ENCODE results near the gene SYPL2. TPM values are rescaled to one million over a fixed set of nuclear protein-coding genes. Genes with fewer than 3 reads are reported as not detected.
A peak's percentile ranks its signal among the peaks of the same experiment; 100 is the strongest.

The SYPL2 gene
- total RNA-seq, 4 donors from 2014 or later, result 0.48 to 5.9 (median 2.3) TPM

DNA sequence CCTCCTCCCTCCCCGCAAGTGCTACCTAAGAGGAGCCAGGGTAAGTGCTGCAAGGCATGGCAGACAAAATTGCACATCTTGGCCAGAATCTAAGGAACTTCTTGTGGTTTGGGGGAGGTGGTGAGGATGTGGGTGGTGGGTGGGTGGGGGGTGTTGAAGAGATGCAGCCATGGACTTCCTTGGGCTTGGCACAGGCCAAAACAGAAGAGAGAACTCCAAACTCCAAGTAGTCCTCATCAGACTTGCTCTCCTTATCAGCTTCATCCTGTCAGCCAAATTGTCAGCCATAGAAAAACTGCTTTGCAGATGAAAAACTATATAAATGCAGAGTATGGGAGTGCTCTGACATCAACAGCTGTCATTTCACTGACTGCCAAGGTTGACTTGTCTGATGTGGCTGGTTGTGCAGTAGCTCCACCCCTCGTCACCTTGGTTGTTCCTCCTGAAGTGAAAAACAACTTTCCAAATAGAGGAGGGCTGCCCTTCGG lies 36.1 kb downstream of the SYPL2 start:
- intact Hi-C loops (cut with DNase I; ENCODE audit: low total_unique reads), result no loop called here

DNA sequence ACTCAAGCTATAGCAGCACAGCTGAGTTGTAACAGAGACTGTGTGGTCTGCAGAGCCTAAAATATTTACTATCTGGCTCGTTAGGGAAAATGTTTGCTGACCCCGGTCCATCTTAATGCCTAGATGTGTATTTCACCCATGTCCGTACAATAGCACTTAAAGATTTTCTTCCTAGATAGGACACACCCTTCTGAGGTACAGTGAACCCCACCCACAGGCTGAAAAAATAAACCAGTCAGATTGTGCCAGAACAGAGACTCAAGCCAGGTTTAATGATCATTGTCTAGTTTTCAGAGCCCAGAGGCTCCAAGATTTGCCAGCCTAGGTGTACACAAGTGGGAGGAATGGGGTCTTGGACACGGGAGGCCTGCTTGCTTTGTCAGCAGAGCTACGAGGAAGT lies 37.6 kb downstream of the SYPL2 start:
- no peaks in the 10 kb centered on the region for H3K36me3 ChIP-seq
- DNase-seq, result no peak
- intact Hi-C loops (cut with DNase I; ENCODE audit: low total_unique reads), result no loop called here
- no peaks in the 10 kb centered on the region for H3K4me1 ChIP-seq
- no peaks in the 10 kb centered on the region for H3K9me3 ChIP-seq
- no peaks in the 10 kb centered on the region for H3K27me3 ChIP-seq
- H3K4me3 ChIP-seq, result no peak overlapping the region
- TF ChIP-seq, protein P1, sequence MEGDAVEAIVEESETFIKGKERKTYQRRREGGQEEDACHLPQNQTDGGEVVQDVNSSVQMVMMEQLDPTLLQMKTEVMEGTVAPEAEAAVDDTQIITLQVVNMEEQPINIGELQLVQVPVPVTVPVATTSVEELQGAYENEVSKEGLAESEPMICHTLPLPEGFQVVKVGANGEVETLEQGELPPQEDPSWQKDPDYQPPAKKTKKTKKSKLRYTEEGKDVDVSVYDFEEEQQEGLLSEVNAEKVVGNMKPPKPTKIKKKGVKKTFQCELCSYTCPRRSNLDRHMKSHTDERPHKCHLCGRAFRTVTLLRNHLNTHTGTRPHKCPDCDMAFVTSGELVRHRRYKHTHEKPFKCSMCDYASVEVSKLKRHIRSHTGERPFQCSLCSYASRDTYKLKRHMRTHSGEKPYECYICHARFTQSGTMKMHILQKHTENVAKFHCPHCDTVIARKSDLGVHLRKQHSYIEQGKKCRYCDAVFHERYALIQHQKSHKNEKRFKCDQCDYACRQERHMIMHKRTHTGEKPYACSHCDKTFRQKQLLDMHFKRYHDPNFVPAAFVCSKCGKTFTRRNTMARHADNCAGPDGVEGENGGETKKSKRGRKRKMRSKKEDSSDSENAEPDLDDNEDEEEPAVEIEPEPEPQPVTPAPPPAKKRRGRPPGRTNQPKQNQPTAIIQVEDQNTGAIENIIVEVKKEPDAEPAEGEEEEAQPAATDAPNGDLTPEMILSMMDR (IDR thresholded peaks at IDR 0.05), result no peak
- TF ChIP-seq POLR2A (IDR thresholded peaks at IDR 0.05), result no peak
- no peak overlapping the region for H3K27ac ChIP-seq

More for the DNA sequence above, 36.1 kb downstream of the SYPL2 start:
- H3K27ac ChIP-seq, result no peak overlapping the region
- no peaks in the 10 kb centered on the region for H3K27me3 ChIP-seq
- TF ChIP-seq, protein P1 (IDR thresholded peaks at IDR 0.05), result no peak
- no peak for TF ChIP-seq POLR2A (IDR thresholded peaks at IDR 0.05)
- no peaks in the 10 kb centered on the region for H3K9me3 ChIP-seq
- H3K4me1 ChIP-seq, result peaks cover 0 to 5% of the 10 kb centered on the region in 2 donors
- DNase-seq, result no peak
- H3K4me3 ChIP-seq, result no peak overlapping the region
- H3K36me3 ChIP-seq, result no peaks in the 10 kb centered on the region

DNA sequence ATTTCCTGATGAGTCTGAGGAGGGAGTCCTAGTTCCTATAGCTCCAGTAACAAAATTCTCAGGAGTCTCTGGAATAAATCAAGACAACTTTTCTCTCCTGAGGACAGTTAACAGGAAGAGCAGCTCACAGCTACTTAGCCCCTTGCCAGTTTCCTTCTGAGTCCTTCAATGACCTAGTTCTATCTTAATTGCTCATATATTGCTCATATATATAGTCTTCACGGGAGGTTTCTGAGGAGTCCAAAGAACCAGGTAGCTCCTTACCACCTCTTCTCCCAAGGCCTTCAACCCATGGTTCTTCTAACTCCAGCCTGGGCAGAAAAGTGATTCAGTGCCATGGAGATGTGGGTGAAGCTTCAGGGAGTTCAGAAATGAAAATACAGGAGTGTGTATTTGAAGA lies 38.6 kb downstream of the SYPL2 start:
- TF ChIP-seq, protein P1 (IDR thresholded peaks at IDR 0.05), result no peak
- TF ChIP-seq POLR2A (IDR thresholded peaks at IDR 0.05), result no peak
- H3K4me1 ChIP-seq, result no peaks in the 10 kb centered on the region
- H3K27ac ChIP-seq, result no peak overlapping the region
- no peaks in the 10 kb centered on the region for H3K36me3 ChIP-seq
- no peak overlapping the region for H3K4me3 ChIP-seq
- DNase-seq, result no peak
- H3K27me3 ChIP-seq, result no peaks in the 10 kb centered on the region
- intact Hi-C loops (cut with DNase I; ENCODE audit: low total_unique reads), result no loop called here
- no peaks in the 10 kb centered on the region for H3K9me3 ChIP-seq

DNA sequence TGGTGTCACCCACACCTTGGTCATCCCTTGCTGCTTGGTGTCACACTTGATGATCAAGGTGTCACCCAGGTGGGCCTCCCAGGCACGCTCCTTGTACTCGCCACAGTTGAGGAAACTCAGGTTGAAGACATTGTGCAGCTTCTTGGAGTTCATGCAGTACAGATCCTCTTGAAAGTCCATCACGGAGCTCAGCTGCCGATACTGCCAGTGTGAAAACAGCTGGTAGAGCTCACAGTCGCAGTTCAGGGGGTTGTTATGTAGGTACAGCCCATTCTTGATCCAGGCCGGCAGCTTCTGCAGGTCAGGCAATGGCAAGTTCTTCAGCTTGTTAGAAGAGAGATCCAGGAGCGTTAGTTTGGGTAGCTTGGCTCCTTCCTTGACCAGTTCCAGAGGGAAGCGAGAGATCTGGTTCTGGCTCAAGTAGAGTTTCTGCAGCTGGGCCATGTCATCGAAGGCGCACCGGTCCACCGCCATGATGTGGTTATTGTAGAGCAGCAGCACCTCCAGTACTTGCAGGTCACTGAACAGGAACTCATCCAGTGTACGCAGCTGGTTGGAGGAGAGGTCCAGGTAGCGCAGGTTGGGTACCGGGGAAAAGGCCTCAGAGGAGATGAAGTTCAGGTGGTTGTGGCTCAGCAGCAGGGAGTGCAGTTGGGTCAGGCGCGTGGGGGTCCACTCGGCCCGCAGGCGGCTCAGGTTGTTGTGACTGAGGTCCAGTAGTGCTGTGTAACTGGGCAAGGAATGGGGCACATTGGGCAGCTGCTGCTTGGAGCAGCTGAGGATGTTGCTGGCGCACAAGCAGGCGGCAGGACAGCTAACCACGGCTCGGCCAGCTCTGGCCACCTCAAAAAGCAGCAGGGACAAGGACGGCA lies 41.9 kb downstream of the SYPL2 start:
- Histone ChIP-seq H3K27me3 (no peaks in the 10 kb centered on the region), H3K9me3 (no peaks in the 10 kb centered on the region), H3K4me3 (no peak overlapping the region), H3K36me3 (no peaks in the 10 kb centered on the region), H3K27ac (no peak overlapping the region), H3K4me1 (no peaks in the 10 kb centered on the region)
- DNase-seq, result no peak
- intact Hi-C loops (cut with DNase I; ENCODE audit: low total_unique reads), result no loop called here
- TF ChIP-seq POLR2A (IDR thresholded peaks at IDR 0.05), result no peak
- TF ChIP-seq, protein P1 (IDR thresholded peaks at IDR 0.05), result no peak

DNA sequence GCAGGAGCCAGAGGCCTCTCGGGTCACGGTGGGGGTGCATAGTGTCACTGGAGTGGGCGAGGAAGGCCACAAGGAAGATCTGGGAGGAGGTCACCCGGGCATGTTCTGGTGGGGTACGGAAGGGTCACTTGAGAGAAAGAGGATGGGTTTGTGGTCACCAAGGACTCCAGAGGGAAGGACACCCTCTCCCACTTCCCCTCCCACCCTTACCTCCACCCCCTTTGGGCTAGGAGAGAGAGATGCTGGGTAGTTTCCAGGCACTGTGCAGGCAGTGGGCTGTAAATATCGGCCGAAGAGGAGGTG lies 42.5 kb downstream of the SYPL2 start:
- peak overlapping the region; percentile 49 to 72 for H3K27ac ChIP-seq
- no peaks in the 10 kb centered on the region for H3K36me3 ChIP-seq
- no peak for DNase-seq
- H3K4me3 ChIP-seq, result peak overlapping the region; percentile 39 to 88
- TF ChIP-seq POLR2A (IDR thresholded peaks at IDR 0.05), result no peak
- TF ChIP-seq, protein P1 (IDR thresholded peaks at IDR 0.05), result no peak
- H3K4me1 ChIP-seq, result no peaks in the 10 kb centered on the region
- no peaks in the 10 kb centered on the region for H3K27me3 ChIP-seq
- intact Hi-C loops (cut with DNase I; ENCODE audit: low total_unique reads), result no loop called here
- no peaks in the 10 kb centered on the region for H3K9me3 ChIP-seq

Measured in uterus (tissue), 4 donors.